D721Med (cell line): ENCODE measurements around the gene PCAT7.
"Not testable (repeated sequence)": the region's sequence is repeated elsewhere in the genome, so short reads cannot be mapped to it uniquely, and the experiment has no call there.

Source experiments
- DNase-seq: peaks from one replicate; pipeline ENCODE4 v3.0.0; 2011; ENCODE audit warnings: low spot score; ENCODE audit not compliant: insufficient read length
- FAIRE-seq: peaks from 2 replicates; lab custom pipeline; 2011; peaks lifted over from hg19 to GRCh38; lab: Jason Lieb, UNC
- TF ChIP-seq, protein P1 (sequence below): IDR thresholded peaks from 2 replicates; pipeline ENCODE4 v1.5.1; 2012; ENCODE audit warnings: mild to moderate bottlenecking, control low read depth; ENCODE audit not compliant: insufficient read depth; ENCODE audit errors: missing control alignments

Gene PCAT7

DNA sequence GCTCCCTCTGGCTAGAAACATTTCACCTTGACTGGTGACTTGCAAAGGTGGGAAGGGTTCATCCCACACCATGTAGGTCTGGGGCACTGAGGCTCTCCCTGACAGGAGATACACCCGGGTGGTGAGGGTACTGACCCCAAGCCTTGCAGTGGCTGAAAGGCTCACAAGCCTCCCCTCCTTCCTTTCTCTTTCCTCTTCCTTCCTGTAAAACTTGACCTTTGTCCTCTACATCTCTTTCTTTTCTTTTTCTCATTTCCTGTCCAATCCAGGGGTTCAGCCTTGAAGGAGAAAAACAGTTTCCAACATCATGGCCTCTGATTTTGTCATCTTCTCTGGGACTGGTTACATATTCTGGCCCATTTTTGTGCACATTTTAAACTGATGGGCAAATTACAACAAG is 22.2 kb downstream of the PCAT7 start:
- FAIRE-seq (no peak), DNase-seq (no peak)
- TF ChIP-seq, protein P1, sequence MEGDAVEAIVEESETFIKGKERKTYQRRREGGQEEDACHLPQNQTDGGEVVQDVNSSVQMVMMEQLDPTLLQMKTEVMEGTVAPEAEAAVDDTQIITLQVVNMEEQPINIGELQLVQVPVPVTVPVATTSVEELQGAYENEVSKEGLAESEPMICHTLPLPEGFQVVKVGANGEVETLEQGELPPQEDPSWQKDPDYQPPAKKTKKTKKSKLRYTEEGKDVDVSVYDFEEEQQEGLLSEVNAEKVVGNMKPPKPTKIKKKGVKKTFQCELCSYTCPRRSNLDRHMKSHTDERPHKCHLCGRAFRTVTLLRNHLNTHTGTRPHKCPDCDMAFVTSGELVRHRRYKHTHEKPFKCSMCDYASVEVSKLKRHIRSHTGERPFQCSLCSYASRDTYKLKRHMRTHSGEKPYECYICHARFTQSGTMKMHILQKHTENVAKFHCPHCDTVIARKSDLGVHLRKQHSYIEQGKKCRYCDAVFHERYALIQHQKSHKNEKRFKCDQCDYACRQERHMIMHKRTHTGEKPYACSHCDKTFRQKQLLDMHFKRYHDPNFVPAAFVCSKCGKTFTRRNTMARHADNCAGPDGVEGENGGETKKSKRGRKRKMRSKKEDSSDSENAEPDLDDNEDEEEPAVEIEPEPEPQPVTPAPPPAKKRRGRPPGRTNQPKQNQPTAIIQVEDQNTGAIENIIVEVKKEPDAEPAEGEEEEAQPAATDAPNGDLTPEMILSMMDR = no peak

DNA sequence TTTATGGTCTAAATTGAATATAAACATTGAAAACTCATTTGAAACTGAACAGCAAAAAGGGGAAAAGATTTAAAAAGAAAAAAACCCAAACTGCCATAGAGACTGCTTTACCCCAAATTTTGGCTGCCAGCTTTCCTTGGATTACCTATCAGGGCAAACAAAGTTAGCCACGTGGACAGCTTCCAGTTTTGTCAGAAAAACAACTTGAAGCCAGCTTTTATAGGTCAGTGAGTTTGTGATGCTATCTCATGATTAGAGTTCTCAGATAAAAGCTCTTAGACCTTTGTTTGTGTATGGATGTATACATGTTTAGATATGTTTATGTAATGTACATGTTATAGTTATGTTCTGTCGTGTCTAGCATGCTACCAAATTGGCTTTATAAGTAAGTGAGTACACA is 22.7 kb downstream of the PCAT7 start:
- FAIRE-seq (no peak), DNase-seq (no peak)
- TF ChIP-seq, protein P1 = no peak

DNA sequence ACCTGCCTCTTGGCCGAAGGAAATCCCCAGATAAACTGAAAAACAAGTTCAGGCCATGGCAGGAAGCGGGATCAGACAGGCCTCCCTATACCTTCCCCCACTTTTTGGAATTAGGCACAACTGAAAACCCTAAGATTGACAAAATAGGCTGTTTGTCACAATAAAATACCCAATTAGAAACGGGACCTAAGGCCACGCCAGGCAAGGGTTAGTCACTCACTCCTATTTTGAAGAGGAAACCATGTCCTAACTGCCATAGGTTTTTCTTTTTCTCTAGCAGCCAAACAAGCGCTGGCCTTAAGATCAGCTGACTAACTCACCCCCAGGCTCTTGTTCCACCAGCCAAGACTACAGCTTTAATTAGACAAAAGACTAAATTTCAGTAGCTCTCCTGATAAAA is 26.8 kb downstream of the PCAT7 start:
- FAIRE-seq = no peak
- no peak for DNase-seq
- TF ChIP-seq, protein P1 = no peak

DNA sequence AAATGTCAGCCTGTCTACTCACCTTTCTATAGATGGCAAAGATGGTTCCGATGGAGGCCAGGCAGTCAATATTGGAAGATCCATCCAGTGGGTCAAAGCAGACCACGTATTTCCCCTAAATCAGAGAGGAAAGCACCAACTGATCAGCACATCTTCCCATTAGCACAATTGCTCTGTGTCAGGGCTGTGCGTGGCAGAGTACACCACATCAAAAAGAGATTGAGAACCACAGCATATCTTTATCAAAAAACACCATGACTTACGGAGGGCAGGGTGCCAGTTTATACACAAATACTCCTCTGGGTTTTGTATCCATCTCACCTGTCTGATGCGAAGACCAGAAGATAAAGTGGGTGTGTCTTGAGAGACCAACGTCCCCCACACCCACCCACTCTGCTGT is 29.7 kb downstream of the PCAT7 start:
- TF ChIP-seq, protein P1 = no peak
- DNase-seq = no peak
- no peak for FAIRE-seq

DNA sequence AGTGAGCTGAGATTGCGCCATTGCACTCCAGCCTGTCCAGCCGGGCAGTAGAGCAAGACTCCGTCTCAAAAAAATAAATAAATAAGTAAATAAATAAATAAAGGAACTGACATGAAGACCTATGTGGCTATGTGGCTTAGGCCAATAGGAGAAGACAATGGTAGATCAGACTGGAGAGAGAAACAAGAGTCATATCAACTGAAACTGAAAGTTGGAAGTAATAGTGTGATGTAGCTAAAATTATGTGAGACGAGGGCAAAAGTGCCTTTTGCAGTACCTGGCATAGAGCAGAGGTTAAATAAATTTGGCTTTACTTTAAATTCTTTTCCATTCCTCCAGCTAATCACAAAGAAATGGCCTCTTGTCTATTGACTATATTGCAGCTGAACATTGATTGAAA is 31.4 kb downstream of the PCAT7 start:
- TF ChIP-seq, protein P1 = no peak
- FAIRE-seq (no peak), DNase-seq (no peak)

DNA sequence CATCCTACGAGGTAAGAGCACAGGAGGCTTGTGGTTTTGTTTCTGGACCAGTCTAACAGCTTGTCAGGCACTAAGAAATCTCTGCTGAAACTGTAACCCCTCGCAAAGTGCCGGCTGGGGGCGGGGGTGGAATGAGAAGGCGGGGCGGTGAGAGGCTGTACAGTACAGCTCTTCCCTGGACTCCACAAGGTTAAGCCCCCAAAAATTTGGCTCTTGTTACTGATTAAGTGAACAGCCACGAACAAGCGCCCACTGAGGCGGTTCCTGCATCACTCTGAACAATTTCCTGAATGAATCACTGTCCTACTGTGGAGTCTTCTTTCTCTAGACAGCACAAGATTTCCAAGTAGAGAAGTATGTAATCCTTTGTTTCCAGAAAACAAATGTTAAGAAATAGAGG is 31.9 kb downstream of the PCAT7 start:
- FAIRE-seq = no peak
- no peak for DNase-seq
- TF ChIP-seq, protein P1 = no peak

DNA sequence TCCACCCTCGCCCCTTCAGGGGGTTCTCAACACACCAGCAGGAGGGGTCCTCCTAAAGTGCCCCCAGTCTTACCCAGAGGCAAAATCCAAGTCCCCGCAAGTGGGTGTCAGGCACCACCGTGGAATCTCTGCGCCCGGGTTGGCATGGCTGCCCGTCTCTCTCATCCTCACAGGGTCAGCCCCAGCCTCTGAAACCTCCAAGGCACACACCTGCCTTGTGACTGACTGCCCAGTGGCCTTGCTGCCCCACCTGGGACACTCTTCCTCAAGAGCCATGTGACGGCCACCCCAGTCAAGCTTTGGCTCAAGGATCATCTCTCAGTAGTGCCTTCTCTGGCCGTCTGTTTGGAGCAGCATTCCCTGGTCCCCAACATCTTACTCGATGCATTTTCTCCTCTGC is 33.8 kb downstream of the PCAT7 start:
- TF ChIP-seq, protein P1 = no peak
- FAIRE-seq = no peak
- no peak for DNase-seq

DNA sequence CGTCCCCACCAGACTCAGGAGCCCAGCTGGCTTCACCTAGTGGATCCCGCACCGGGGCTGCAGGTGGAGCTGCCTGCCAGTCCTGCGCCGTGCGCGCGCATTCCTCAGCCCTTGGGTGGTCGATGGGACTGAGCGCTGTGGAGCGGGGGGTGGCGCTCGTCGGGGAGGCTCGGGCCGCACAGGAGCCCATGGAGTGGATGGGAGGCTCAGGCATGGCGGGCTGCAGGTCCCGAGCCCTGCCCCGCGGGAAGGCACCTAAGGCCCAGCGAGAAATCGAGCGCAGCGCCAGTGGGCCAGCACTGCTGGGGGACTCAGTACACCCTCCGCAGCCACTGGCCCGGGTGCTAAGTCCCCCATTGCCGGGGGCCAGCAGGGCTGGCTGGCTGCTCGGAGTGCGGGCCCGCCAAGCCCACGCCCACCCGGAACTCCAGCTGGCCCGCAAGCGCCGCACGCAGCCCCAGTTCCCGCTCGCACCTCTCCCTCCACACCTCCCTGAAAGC is 36.2 kb downstream of the PCAT7 start:
- DNase-seq = not testable (repeated sequence)

More for the DNA sequence above, 36.2 kb downstream of the PCAT7 start:
- not testable (repeated sequence) for FAIRE-seq
